GM12872 (cell line): ENCODE measurements around the gene TRIP12.

Experiments
- CTCF ChIP-seq: IDR thresholded peaks from 3 replicates; pipeline ENCODE4 v1.5.1; 2011; ENCODE audit warnings: low read depth, mild to moderate bottlenecking, low read length, moderate library complexity; ENCODE audit not compliant: insufficient read depth

TRIP12 gene

DNA sequence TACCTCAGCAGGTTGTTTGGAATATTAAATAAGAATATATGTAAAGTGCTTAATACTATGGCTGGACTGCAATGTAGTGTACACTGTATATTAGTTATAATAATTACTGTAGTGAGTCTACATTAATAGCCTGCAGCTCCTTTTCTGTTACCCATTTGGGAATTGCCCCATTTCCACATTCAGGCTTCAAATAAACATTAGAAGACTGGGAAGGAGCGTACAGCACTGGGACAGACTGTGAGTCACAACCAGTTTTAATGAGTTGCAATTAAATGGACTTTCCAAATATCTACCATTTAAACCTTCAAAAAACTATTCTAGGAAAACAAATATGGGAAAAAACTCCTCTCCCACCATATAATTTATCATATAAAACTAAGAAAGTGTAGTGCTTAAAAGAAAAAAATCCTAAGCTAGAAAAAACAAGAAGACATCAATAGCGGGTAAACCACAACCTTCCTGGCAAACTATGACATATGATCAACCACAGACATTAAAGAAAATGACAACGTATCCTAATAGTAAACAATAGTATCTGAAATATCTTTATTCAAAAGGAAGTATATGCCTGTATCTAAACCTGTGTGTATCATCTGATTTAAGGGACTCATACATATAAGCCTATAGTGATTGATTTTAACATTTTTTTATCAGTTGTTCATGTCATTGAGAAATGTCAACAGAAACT is 86.1 kb downstream of the TRIP12 start:
- no peak for TF ChIP-seq CTCF

DNA sequence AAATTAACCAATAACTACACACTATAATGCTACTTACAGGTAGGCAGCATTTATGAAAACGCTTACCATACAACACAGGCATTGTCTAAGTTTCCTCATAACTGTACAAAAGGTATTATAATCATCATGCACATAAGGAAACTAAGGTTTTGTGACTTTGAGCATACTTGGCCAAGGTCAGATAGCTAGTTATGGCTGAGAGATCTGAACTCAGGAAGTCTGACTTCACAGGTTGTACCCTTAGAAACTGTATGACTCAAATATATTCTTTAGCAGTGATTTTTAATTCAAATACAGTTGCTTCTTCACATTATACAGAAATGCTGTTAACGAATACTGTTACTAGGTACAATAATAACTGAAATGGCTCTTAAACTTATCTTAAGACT is 89.3 kb downstream of the TRIP12 start:
- TF ChIP-seq CTCF, result no peak

DNA sequence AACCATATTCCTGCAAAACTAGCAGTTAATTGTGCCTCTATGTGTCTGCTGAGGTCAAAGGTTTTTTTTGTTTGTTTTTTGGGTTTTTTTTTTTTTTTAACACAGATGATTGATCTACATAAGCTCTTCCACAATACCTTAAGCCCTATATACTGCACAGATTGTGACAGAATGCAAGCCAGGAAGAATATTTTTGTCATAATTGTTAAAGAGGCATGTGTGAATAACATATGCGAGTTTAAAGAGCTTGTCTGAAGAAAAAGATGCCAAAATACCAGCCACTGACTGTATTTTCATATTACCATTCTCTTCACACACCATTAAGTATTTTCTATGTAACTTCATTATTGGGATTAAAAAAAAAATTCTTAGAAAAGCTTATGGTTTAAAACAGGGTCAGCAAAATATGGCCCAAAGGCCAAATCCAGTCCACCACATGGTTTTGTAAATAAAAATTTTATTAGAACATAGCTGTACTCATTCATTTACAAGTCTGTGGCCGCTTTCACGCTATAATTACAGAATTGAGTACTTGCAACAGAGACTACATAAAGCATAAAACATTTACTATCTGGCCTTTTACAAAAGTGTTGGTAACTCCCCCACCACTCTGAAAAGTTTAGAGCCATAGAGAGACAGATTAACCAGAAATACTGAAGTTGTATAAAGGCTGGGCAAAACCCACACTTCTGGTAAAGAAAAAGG is 89.9 kb downstream of the TRIP12 start:
- no peak for TF ChIP-seq CTCF

DNA sequence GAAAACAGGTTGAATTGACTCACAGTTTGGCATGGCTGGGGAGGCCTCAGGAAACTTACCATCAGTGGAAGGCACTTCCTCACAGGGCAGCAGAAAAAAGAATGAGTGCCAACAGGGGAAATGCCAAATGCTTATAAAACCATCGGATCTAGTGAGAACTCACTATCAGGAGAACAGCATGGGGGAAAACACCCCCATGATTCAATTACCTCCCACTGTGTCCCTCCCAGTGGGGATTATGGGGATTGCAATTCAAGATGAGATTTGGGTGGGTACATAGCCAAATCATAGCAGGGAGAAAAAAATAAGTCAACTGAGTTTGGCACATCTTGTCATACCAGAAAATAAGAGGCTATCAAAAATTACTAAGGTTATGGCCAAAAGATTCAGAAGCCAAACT is 96.3 kb downstream of the TRIP12 start:
- 0 out of 3 replicates have a peak, but pooled peaks have one; percentile 6 for TF ChIP-seq CTCF

DNA sequence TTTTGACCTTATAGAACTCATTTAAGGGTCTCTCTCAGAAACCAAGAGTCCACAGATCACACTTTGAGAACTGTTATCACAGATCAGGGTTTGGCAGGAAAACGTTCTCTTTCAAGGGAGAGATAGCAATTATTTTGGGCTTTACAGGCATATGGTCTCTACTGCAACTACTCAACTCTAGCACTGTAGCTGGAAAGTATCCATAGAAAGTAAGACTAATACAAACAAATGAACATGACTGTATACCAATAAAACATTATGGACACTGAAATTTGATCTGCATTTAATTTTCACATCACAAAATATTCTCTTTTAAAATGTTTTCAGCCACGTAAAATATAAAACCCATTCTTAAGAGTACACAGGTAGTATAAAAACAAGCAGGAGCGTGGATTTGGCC is 100.5 kb downstream of the TRIP12 start:
- no peak for TF ChIP-seq CTCF

DNA sequence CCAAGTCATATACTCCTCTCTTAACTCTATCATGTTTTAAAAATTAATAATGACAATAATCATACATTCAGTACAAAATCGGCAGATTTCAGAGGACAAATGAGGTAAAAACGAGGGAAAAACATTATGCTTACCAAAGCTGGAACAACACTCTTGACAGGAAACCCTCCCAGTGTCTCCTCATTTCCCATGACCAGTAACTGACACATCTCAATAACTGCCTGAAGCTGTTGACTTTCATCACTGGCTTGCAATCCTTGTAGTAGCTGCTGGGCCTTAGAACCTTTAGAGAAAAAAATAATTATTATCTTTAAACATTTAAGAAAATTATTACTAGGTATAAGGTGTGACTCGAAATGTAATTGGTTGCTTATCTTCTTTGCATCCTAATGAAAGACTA is 103.6 kb downstream of the TRIP12 start:
- TF ChIP-seq CTCF, result no peak

DNA sequence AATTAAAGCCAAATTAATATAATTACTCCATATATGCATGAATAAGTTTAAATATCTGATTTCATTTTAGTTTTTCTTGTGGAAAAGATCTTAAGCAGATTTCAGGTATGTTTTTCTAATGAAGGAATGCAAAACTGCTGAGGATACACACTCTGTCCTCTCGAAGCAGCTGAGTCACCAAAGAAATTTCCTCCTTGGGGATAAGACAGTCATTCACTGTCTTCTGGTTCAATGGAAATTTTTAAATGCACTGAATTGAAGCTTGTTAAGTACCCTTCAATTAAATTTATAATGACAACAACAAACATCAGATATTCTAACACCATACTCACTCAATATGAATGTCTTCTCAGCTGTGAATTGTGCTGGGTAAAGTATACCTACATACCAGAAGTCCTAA is 106.0 kb downstream of the TRIP12 start:
- TF ChIP-seq CTCF, result no peak
